ENCODE results near the gene SLC39A11. TPM values are rescaled to one million over a fixed set of nuclear protein-coding genes. Genes with fewer than 3 reads are reported as not detected.

Gene SLC39A11
- total RNA-seq, 1 experiment from 2014 or later, result 15.2 TPM

DNA sequence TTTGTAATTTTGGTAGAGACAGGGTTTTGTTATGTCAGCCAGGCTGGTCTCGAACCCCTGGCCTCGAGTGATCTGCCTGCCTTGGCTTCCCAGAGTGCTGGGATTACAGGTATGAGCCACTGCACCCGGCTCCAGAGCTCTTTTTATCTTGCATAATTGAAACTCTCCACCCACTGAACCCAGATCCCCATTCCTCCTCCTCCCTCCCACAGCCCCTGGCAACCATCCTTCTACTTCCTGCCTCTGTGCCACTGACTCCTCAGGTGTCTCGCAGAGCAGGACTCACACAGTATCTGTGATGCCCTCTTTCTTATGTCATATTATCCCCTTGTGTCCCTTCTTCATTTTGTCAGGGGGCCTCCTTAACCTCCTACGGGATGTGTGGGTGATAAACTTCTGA is 340.7 kb downstream of the SLC39A11 start:
- no peak overlapping the region for H4K91ac ChIP-seq (ENCODE audit: insufficient read length, low read depth, low read length)
- DNase-seq, result no peak
- H3K4me1 Mint-ChIP-seq, result peaks cover 0 to 2% of the 10 kb centered on the region in 2 experiments; a peak in 1 of 4 replicates
- no peaks in the 10 kb centered on the region for H3K79me2 ChIP-seq (ENCODE audit: insufficient read depth, low read length)
- peaks cover 3% of the 10 kb centered on the region in 2 experiments; a peak in 3 of 5 replicates for H3K9me3 Mint-ChIP-seq
- H3K9ac ChIP-seq (ENCODE audit: extremely low read depth, insufficient read length, low read length), result no peak overlapping the region
- no peak overlapping the region for H3K23ac ChIP-seq (ENCODE audit: insufficient read length, low read depth, low read length)
- H3K27ac Mint-ChIP-seq, result no peak overlapping the region
- H3K79me1 ChIP-seq (ENCODE audit: insufficient read depth, low read depth, low read length, poor library complexity, severe bottlenecking), result no peaks in the 10 kb centered on the region
- no peak overlapping the region for H3T11ph ChIP-seq (ENCODE audit: low read length)
- peaks cover 0 to 2% (median 0%) of the 10 kb centered on the region in 3 experiments; a peak in 2 of 7 replicates for H3K36me3 Mint-ChIP-seq (ENCODE audit: insufficient read depth in 1 of 3, low read depth in 3 of 3)
- no peaks in the 10 kb centered on the region for H3K9me3 ChIP-seq (ENCODE audit: control insufficient read depth, low read depth, low read length)
- no peaks in the 10 kb centered on the region for H3K23me2 ChIP-seq (ENCODE audit: insufficient read length, low read depth, low read length, poor library complexity, severe bottlenecking)
- H2BK20ac ChIP-seq (ENCODE audit: low read depth, low read length, poor library complexity, severe bottlenecking), result no peak overlapping the region
- H3K18ac ChIP-seq (ENCODE audit: insufficient read length, low read depth, low read length), result no peak overlapping the region
- no peak overlapping the region for H2BK15ac ChIP-seq (ENCODE audit: low read depth, low read length)
- no peak overlapping the region for H4K8ac ChIP-seq (replicated peaks; ENCODE audit: insufficient read length, low read depth, low read length)
- no peak overlapping the region for H2BK120ac ChIP-seq (ENCODE audit: low read depth, low read length, poor library complexity, severe bottlenecking)
- H4K20me1 ChIP-seq (ENCODE audit: control insufficient read depth, insufficient read depth, insufficient read length), result no peaks in the 10 kb centered on the region
- no peak for TF ChIP-seq CTCF (conservative IDR thresholded peaks at IDR 0.05)
- H3K4me1 ChIP-seq (ENCODE audit: insufficient read depth, low read length), result no peaks in the 10 kb centered on the region
- no peak overlapping the region for H2BK12ac ChIP-seq (ENCODE audit: insufficient read length, low read depth, low read length)
- H3K27me3 Mint-ChIP-seq (ENCODE audit: low read depth), result no peaks in the 10 kb centered on the region
- no peak overlapping the region for H3K4me2 ChIP-seq (ENCODE audit: insufficient read depth, insufficient read length, low read length)
- H3K56ac ChIP-seq (ENCODE audit: insufficient read length, low read depth, low read length), result no peak overlapping the region
- H3K4me3 Mint-ChIP-seq, result no peak overlapping the region
- WGBS (ENCODE audit: extremely low coverage, insufficient read length, low lambda C conversion rate), result no CpG with 5 or more reads among the region's 5 CpGs
- no peak overlapping the region for H2BK5ac ChIP-seq (ENCODE audit: insufficient read length, low read length)
- H2AK5ac ChIP-seq (ENCODE audit: insufficient read length, low read length), result no peak overlapping the region
- no peaks in the 10 kb centered on the region for H3K27me3 ChIP-seq (ENCODE audit: insufficient read depth, low read length)
- no peak overlapping the region for H3K27ac ChIP-seq (ENCODE audit: insufficient read length, low read depth, low read length)
- no peak overlapping the region for H3K4ac ChIP-seq (ENCODE audit: low read depth, low read length)
- H4K5ac ChIP-seq (ENCODE audit: insufficient read length, low read depth, low read length), result no peak overlapping the region
- H2AFZ ChIP-seq (ENCODE audit: low read length), result no peak overlapping the region
- H3K14ac ChIP-seq (ENCODE audit: insufficient read depth, low read length), result no peak overlapping the region
